ENCODE data around the gene CCR9. TPM values are rescaled to one million over a fixed set of nuclear protein-coding genes. Genes with fewer than 3 reads are reported as not detected.

CCR9 gene
- total and polyA plus RNA-seq, 5 donors from 2014 or later, result 5.6 to 16.7 (median 11.3) TPM; not detected in 1

GRCh38 chr3:45917146-45917898 lies 31.0 kb downstream of the CCR9 start:
- peak overlapping the region in 1 of 4 donors; percentile 35 for H3K4me3 Mint-ChIP-seq
- peaks cover 0 to 42% (median 26%) of the 10 kb centered on the region in 4 donors for H3K4me1 Mint-ChIP-seq
- H3K9me3 Mint-ChIP-seq, result no peaks in the 10 kb centered on the region

GRCh38 chr3:45921158-45922038 lies 35.1 kb downstream of the CCR9 start:
- no peaks in the 10 kb centered on the region for H3K9me3 Mint-ChIP-seq

More at GRCh38 chr3:45917146-45917898, 31.0 kb downstream of the CCR9 start:
- DNase-seq (no peak), ATAC-seq (ENCODE audit: low read depth in 2 of 2) (no peak)
- Histone ChIP-seq H3K4me1 (ENCODE audit: control insufficient read depth, insufficient read depth, low read length, poor library complexity, severe bottlenecking) (peaks cover 23% of the 10 kb centered on the region), H3K36me3 (ENCODE audit: control insufficient read depth, insufficient read depth, low read length) (peaks cover 38% of the 10 kb centered on the region), H3K27me3 (ENCODE audit: control insufficient read depth, insufficient read depth, low read length) (no peaks in the 10 kb centered on the region), H3K4me3 (ENCODE audit: low read depth, low read length) (no peak overlapping the region), H3K9me3 (ENCODE audit: control insufficient read depth in 2 of 2, low read length in 2 of 2) (no peaks in the 10 kb centered on the region), H3K27ac (ENCODE audit: insufficient read depth, low read length, poor library complexity, severe bottlenecking) (no peak overlapping the region)
- Mint-ChIP-seq H3K36me3 (peaks cover 31% of the 10 kb centered on the region), H3K27ac (peak overlapping the region; percentile 17 to 69 (median 65)), H3K27me3 (peaks cover 11% of the 10 kb centered on the region)

GRCh38 chr3:45922039-45922326 lies 35.6 kb downstream of the CCR9 start:
- Histone ChIP-seq H3K9me3 (ENCODE audit: control insufficient read depth in 2 of 2, low read length in 2 of 2) (no peaks in the 10 kb centered on the region), H3K4me3 (ENCODE audit: low read depth, low read length) (no peak overlapping the region), H3K27me3 (ENCODE audit: control insufficient read depth, insufficient read depth, low read length) (no peaks in the 10 kb centered on the region), H3K36me3 (ENCODE audit: control insufficient read depth, insufficient read depth, low read length) (peaks cover 74% of the 10 kb centered on the region), H3K27ac (ENCODE audit: insufficient read depth, low read length, poor library complexity, severe bottlenecking) (no peak overlapping the region), H3K4me1 (ENCODE audit: control insufficient read depth, insufficient read depth, low read length, poor library complexity, severe bottlenecking) (no peaks in the 10 kb centered on the region)
- Mint-ChIP-seq H3K27me3 (no peaks in the 10 kb centered on the region), H3K36me3 (peaks cover 57% of the 10 kb centered on the region), H3K9me3 (no peaks in the 10 kb centered on the region), H3K4me1 (peaks cover 0 to 17% (median 7%) of the 10 kb centered on the region in 4 donors), H3K27ac (peak overlapping the region in 2 of 3 donors; percentile 60 to 96), H3K4me3 (peak overlapping the region in 1 of 4 donors; percentile 40)
- DNase-seq, result no peak
- ATAC-seq (ENCODE audit: low read depth in 2 of 2), result no peak

More at GRCh38 chr3:45921158-45922038, 35.1 kb downstream of the CCR9 start:
- Mint-ChIP-seq H3K36me3 (peaks cover 54% of the 10 kb centered on the region), H3K4me3 (peak overlapping the region in 1 of 4 donors; percentile 40), H3K27ac (peak overlapping the region in 2 of 3 donors; percentile 60 to 96), H3K4me1 (peaks cover 0 to 21% (median 10%) of the 10 kb centered on the region in 4 donors), H3K27me3 (no peaks in the 10 kb centered on the region)
- Histone ChIP-seq H3K9me3 (ENCODE audit: control insufficient read depth in 2 of 2, low read length in 2 of 2) (no peaks in the 10 kb centered on the region), H3K27ac (ENCODE audit: insufficient read depth, low read length, poor library complexity, severe bottlenecking) (no peak overlapping the region), H3K4me3 (ENCODE audit: low read depth, low read length) (no peak overlapping the region), H3K27me3 (ENCODE audit: control insufficient read depth, insufficient read depth, low read length) (no peaks in the 10 kb centered on the region), H3K36me3 (ENCODE audit: control insufficient read depth, insufficient read depth, low read length) (peaks cover 71% of the 10 kb centered on the region), H3K4me1 (ENCODE audit: control insufficient read depth, insufficient read depth, low read length, poor library complexity, severe bottlenecking) (peaks cover 3% of the 10 kb centered on the region)
- ATAC-seq (ENCODE audit: low read depth in 2 of 2) (no peak), DNase-seq (no peak)

GRCh38 chr3:45922950-45923590 lies 36.7 kb downstream of the CCR9 start:
- no peak for DNase-seq
- H3K4me3 ChIP-seq (ENCODE audit: low read depth, low read length), result no peak overlapping the region
- Mint-ChIP-seq H3K27ac (peak overlapping the region in 1 of 3 donors; percentile 65), H3K36me3 (peaks cover 68% of the 10 kb centered on the region), H3K9me3 (no peaks in the 10 kb centered on the region), H3K4me1 (peaks cover 0 to 10% (median 6%) of the 10 kb centered on the region in 4 donors), H3K27me3 (no peaks in the 10 kb centered on the region), H3K4me3 (no peak overlapping the region)
- no peak for ATAC-seq (ENCODE audit: low read depth in 2 of 2)
- peaks cover 84% of the 10 kb centered on the region for H3K36me3 ChIP-seq (ENCODE audit: control insufficient read depth, insufficient read depth, low read length)
- H3K27me3 ChIP-seq (ENCODE audit: control insufficient read depth, insufficient read depth, low read length), result no peaks in the 10 kb centered on the region
- no peaks in the 10 kb centered on the region for H3K4me1 ChIP-seq (ENCODE audit: control insufficient read depth, insufficient read depth, low read length, poor library complexity, severe bottlenecking)
- H3K27ac ChIP-seq (ENCODE audit: insufficient read depth, low read length, poor library complexity, severe bottlenecking), result no peak overlapping the region
- H3K9me3 ChIP-seq (ENCODE audit: control insufficient read depth in 2 of 2, low read length in 2 of 2), result no peaks in the 10 kb centered on the region

GRCh38 chr3:45923755-45924154 lies 37.4 kb downstream of the CCR9 start:
- no peak overlapping the region for H3K4me3 ChIP-seq (ENCODE audit: low read depth, low read length)
- H3K4me1 ChIP-seq (ENCODE audit: control insufficient read depth, insufficient read depth, low read length, poor library complexity, severe bottlenecking), result no peaks in the 10 kb centered on the region
- peaks cover 70% of the 10 kb centered on the region for H3K36me3 Mint-ChIP-seq
- H3K4me3 Mint-ChIP-seq, result no peak overlapping the region
- H3K4me1 Mint-ChIP-seq, result peaks cover 0 to 10% (median 6%) of the 10 kb centered on the region in 4 donors
- H3K27me3 Mint-ChIP-seq, result no peaks in the 10 kb centered on the region
- no peak overlapping the region for H3K27ac ChIP-seq (ENCODE audit: insufficient read depth, low read length, poor library complexity, severe bottlenecking)
- H3K27me3 ChIP-seq (ENCODE audit: control insufficient read depth, insufficient read depth, low read length), result no peaks in the 10 kb centered on the region
- ATAC-seq (ENCODE audit: low read depth in 2 of 2), result no peak
- H3K9me3 ChIP-seq (ENCODE audit: control insufficient read depth in 2 of 2, low read length in 2 of 2), result no peaks in the 10 kb centered on the region
- H3K9me3 Mint-ChIP-seq, result no peaks in the 10 kb centered on the region
- H3K36me3 ChIP-seq (ENCODE audit: control insufficient read depth, insufficient read depth, low read length), result peaks cover 84% of the 10 kb centered on the region
- no peak overlapping the region for H3K27ac Mint-ChIP-seq
- DNase-seq, result no peak

- Histone ChIP-seq H3K36me3 (ENCODE audit: control insufficient read depth, insufficient read depth, low read length) (peaks cover 89% of the 10 kb centered on the region), H3K27ac (ENCODE audit: insufficient read depth, low read length, poor library complexity, severe bottlenecking) (no peak overlapping the region), H3K4me3 (ENCODE audit: low read depth, low read length) (no peak overlapping the region), H3K4me1 (ENCODE audit: control insufficient read depth, insufficient read depth, low read length, poor library complexity, severe bottlenecking) (no peaks in the 10 kb centered on the region), H3K9me3 (ENCODE audit: control insufficient read depth in 2 of 2, low read length in 2 of 2) (no peaks in the 10 kb centered on the region), H3K27me3 (ENCODE audit: control insufficient read depth, insufficient read depth, low read length) (no peaks in the 10 kb centered on the region)
- H3K27me3 Mint-ChIP-seq, result no peaks in the 10 kb centered on the region
- H3K27ac Mint-ChIP-seq, result no peak overlapping the region
- peaks cover 0 to 3% (median 0%) of the 10 kb centered on the region in 4 donors for H3K4me1 Mint-ChIP-seq
- H3K36me3 Mint-ChIP-seq, result peaks cover 78% of the 10 kb centered on the region
- no peak for ATAC-seq (ENCODE audit: low read depth in 2 of 2)
- no peak overlapping the region for H3K4me3 Mint-ChIP-seq
- DNase-seq, result no peak
- H3K9me3 Mint-ChIP-seq, result no peaks in the 10 kb centered on the region
Observed at GRCh38 chr3:45927881-45928280, 41.5 kb downstream of the CCR9 start.

GRCh38 chr3:45929042-45929679 lies 42.8 kb downstream of the CCR9 start:
- peak overlapping the region; percentile 36 to 80 (median 67) for H3K27ac Mint-ChIP-seq
- no peaks in the 10 kb centered on the region for H3K4me1 ChIP-seq (ENCODE audit: control insufficient read depth, insufficient read depth, low read length, poor library complexity, severe bottlenecking)
- ATAC-seq (ENCODE audit: low read depth in 2 of 2) (peak; percentile 67 to 73), DNase-seq (peak; percentile 38 to 61 (median 59))
- H3K4me3 ChIP-seq (ENCODE audit: low read depth, low read length), result no peak overlapping the region
- peaks cover 81% of the 10 kb centered on the region for H3K36me3 Mint-ChIP-seq
- H3K27ac ChIP-seq (ENCODE audit: insufficient read depth, low read length, poor library complexity, severe bottlenecking), result no peak overlapping the region
- H3K27me3 Mint-ChIP-seq, result no peaks in the 10 kb centered on the region
- H3K36me3 ChIP-seq (ENCODE audit: control insufficient read depth, insufficient read depth, low read length), result peaks cover 84% of the 10 kb centered on the region
- no peaks in the 10 kb centered on the region for H3K9me3 Mint-ChIP-seq
- H3K27me3 ChIP-seq (ENCODE audit: control insufficient read depth, insufficient read depth, low read length), result no peaks in the 10 kb centered on the region
- H3K4me3 Mint-ChIP-seq, result no peak overlapping the region
- H3K4me1 Mint-ChIP-seq, result peaks cover 0 to 5% (median 3%) of the 10 kb centered on the region in 4 donors
- H3K9me3 ChIP-seq (ENCODE audit: control insufficient read depth in 2 of 2, low read length in 2 of 2), result no peaks in the 10 kb centered on the region
